DLD1 (cell line): ENCODE results near the gene MUSTN1.

Source experiments
- in situ Hi-C: cut with HindIII; loops from 2 replicates; pipeline ENCODE4 v1.10.0; 2017; ENCODE audit warnings: low sequenced_read_pairs

The MUSTN1 gene

GRCh38 chr3:52836471-52836845, 1.6 kb upstream of the MUSTN1 start:
- in situ Hi-C loops: loop anchor here (5.0 kb wide), 1 partner anchor 91 kb away; no protein-coding TSS in a partner anchor

- in situ Hi-C loops: loop anchor here (5.0 kb wide), 1 partner anchor 91 kb away; no protein-coding TSS in a partner anchor
Observed at GRCh38 chr3:52835766-52836470, 1.1 kb upstream of the MUSTN1 start.

GRCh38 chr3:52833202-52833601, 1.6 kb downstream of the MUSTN1 start:
- in situ Hi-C loops: no loop called here

- in situ Hi-C loops: no loop called here
Observed at GRCh38 chr3:52831500-52832301, 3.1 kb downstream of the MUSTN1 start.

- in situ Hi-C loops: no loop called here
Observed at GRCh38 chr3:52830535-52831258, 4.1 kb downstream of the MUSTN1 start, which contains the start of gene ITIH4. Gene ITIH4, minus strand, starts transcription at chr3:52830672. Its CDS starts 30 bp downstream, at chr3:52830642.

- in situ Hi-C loops: no loop called here
Observed at GRCh38 chr3:52829906-52830463, 4.8 kb downstream of the MUSTN1 start.

GRCh38 chr3:52829482-52829881, 5.3 kb downstream of the MUSTN1 start:
- in situ Hi-C loops: no loop called here

- in situ Hi-C loops: no loop called here
Observed at GRCh38 chr3:52827866-52828376, 6.9 kb downstream of the MUSTN1 start.

GRCh38 chr3:52827441-52827840, 7.4 kb downstream of the MUSTN1 start:
- in situ Hi-C loops: no loop called here

- in situ Hi-C loops: no loop called here
Observed at GRCh38 chr3:52824037-52824436, 10.8 kb downstream of the MUSTN1 start.

GRCh38 chr3:52822363-52822762, 12.5 kb downstream of the MUSTN1 start:
- in situ Hi-C loops: no loop called here

GRCh38 chr3:52820736-52821135, 14.1 kb downstream of the MUSTN1 start:
- in situ Hi-C loops: no loop called here

- in situ Hi-C loops: no loop called here
Observed at GRCh38 chr3:52819936-52820335, 14.9 kb downstream of the MUSTN1 start.

- in situ Hi-C loops: no loop called here
Observed at GRCh38 chr3:52817860-52818259, 17.0 kb downstream of the MUSTN1 start.

- in situ Hi-C loops: no loop called here
Observed at GRCh38 chr3:52817221-52817620, 17.6 kb downstream of the MUSTN1 start.

- in situ Hi-C loops: no loop called here
Observed at GRCh38 chr3:52816654-52817053, 18.2 kb downstream of the MUSTN1 start.

GRCh38 chr3:52816199-52816598, 18.6 kb downstream of the MUSTN1 start:
- in situ Hi-C loops: no loop called here

GRCh38 chr3:52813810-52814209, 21.0 kb downstream of the MUSTN1 start:
- in situ Hi-C loops: no loop called here

- in situ Hi-C loops: no loop called here
Observed at GRCh38 chr3:52811452-52812011, 23.3 kb downstream of the MUSTN1 start.

- in situ Hi-C loops: no loop called here
Observed at GRCh38 chr3:52810923-52811322, 23.9 kb downstream of the MUSTN1 start.
